HFF-Myc (cell line): ENCODE data around the gene DENND11.

ENCODE experiments used
- DNase-seq: peaks from one replicate; pipeline ENCODE4 v3.0.0-alpha.2; 2011; ENCODE audit warnings: low read depth; ENCODE audit errors: extremely low read depth
- H3K4me3 ChIP-seq: replicated peaks from 2 replicates; pipeline ENCODE4 v1.5.1; 2011; ENCODE audit warnings: low read depth, mild to moderate bottlenecking, control low read depth, low read length
- CTCF ChIP-seq: IDR thresholded peaks from 2 replicates; pipeline ENCODE4 v1.5.1; 2012; ENCODE audit warnings: mild to moderate bottlenecking, low read depth, low read length, control low read depth; ENCODE audit errors: missing control alignments

The DENND11 gene

DNA sequence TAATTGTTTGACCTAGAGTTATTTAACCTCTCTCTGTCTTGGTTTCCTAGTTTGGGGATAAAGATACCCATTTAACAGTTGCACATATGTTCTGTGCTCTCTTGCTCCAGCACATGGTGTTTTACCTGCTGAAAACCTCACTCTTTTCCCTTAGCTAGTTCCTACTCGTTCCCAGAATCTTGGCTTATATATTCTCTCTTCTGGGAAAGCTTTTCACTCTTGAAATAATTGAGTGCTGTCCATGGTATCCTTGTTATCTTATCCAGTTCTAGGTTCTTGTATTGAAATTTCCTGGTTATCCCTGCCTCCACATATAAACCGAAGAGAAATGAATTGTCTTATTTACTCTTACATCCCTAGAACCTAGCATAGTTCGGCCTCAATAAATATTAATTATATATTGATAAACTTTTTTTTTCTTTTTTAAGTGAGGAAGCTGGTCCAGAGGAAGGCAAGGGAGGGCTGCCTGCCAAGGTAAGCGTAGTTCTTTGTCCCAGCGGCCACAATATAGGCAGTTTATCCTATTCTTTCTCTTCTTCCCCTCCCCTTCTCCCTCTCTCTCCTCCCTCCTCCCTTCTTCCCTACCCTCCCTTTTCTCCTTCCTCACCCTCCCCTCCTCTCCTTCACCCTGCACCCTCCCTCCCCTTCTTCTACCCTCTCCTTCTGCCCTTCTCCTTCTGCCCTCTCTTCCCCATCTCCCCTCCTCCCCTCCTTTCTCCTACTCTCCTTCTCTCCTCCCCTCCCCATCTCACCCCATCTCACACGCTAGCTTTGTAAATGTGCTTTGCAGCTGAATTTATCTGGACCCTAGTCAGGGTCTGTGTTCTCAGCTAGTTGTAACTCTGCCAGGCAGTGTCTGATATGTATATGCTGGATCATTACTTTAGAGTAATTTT lies 14.1 kb upstream of the DENND11 start:
- no peak for TF ChIP-seq CTCF
- no peak for DNase-seq
- H3K4me3 ChIP-seq: no peak overlapping the region

- DNase-seq: no peak
- TF ChIP-seq CTCF: no peak
- no peak overlapping the region for H3K4me3 ChIP-seq
Measured at GRCh38 chr7:141715018-141715417, 13.1 kb upstream of the DENND11 start.

- no peak for DNase-seq
- no peak for TF ChIP-seq CTCF
- no peak overlapping the region for H3K4me3 ChIP-seq
Measured at GRCh38 chr7:141714571-141714970, 12.6 kb upstream of the DENND11 start.

DNA sequence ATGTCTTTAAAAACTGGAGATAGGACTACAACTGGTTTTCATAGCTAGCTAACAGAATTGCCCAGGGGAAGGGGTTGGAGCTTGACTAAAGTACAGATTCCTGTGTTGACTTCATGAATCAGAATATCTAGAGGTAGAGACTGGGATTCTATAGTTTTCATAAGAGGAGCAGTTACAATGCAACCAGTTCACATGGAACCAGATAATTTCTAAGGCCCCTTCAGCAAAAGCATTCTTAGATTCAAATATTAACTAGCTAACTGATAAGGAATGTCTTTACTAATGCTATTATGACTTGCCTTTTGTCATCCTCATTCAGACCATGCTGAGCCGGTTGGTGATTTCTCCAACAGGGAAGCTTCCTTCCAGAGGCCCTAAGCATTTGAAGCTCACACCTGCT lies 11.9 kb upstream of the DENND11 start:
- no peak for TF ChIP-seq CTCF
- no peak for DNase-seq
- H3K4me3 ChIP-seq: no peak overlapping the region

GRCh38 chr7:141712603-141713255 lies 10.8 kb upstream of the DENND11 start:
- no peak for TF ChIP-seq CTCF
- DNase-seq: no peak
- no peak overlapping the region for H3K4me3 ChIP-seq

GRCh38 chr7:141710301-141710700 lies 8.3 kb upstream of the DENND11 start:
- no peak for TF ChIP-seq CTCF
- no peak for DNase-seq

More at GRCh38 chr7:141710301-141710700, 8.3 kb upstream of the DENND11 start:
- H3K4me3 ChIP-seq: no peak overlapping the region
